GM12874 (cell line): ENCODE measurements around the gene PLA2G3.

Source experiments
- TF ChIP-seq, protein P1 (sequence below): IDR thresholded peaks from 2 replicates; pipeline ENCODE4 v1.5.1; 2011; ENCODE audit warnings: low read depth, mild to moderate bottlenecking, control low read depth, low read length, moderate library complexity; ENCODE audit not compliant: insufficient read depth

The PLA2G3 gene, protein sequence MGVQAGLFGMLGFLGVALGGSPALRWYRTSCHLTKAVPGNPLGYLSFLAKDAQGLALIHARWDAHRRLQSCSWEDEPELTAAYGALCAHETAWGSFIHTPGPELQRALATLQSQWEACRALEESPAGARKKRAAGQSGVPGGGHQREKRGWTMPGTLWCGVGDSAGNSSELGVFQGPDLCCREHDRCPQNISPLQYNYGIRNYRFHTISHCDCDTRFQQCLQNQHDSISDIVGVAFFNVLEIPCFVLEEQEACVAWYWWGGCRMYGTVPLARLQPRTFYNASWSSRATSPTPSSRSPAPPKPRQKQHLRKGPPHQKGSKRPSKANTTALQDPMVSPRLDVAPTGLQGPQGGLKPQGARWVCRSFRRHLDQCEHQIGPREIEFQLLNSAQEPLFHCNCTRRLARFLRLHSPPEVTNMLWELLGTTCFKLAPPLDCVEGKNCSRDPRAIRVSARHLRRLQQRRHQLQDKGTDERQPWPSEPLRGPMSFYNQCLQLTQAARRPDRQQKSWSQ

DNA sequence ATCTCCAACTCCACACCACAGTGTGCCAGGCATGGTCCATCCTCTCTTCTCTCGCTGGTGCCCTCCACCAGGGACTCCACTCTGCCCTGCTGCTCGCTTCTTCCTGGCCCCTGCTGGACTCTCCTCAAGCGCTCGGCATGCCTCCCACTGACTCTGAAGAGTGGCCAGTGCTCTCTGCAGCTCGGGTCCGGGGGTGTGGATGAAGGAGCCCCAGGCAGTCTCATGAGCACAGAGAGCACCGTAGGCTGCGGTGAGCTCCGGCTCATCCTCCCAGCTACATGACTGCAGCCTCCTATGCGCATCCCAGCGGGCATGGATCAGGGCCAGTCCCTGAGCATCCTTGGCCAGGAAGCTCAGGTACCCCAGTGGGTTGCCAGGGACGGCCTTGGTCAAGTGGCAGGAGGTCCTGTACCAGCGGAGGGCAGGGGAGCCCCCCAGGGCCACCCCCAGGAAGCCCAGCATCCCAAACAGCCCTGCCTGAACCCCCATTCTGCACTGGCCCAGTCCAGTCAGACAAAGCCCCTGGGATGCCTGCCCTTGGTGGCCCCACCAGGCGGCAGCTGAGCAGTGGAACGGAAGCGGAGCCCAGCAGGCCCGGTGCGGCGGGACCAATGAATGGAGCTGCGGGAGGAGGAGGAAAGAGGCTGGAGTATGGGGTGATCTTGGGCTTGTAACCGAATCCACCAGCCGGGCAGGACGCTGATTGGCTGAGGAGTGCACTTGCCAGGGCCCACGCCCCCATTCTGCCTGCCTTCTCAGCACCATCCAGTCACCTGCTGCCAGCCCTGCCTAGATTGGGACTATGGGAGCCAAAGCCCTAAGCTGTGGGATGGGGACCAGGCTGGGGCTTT, at the start of gene PLA2G3:
TSS of gene PLA2G3 (minus strand) at position 643 of the 851 bp plus-strand sequence. CDS start at position 489, 154 bp downstream.
- TF ChIP-seq, protein P1, sequence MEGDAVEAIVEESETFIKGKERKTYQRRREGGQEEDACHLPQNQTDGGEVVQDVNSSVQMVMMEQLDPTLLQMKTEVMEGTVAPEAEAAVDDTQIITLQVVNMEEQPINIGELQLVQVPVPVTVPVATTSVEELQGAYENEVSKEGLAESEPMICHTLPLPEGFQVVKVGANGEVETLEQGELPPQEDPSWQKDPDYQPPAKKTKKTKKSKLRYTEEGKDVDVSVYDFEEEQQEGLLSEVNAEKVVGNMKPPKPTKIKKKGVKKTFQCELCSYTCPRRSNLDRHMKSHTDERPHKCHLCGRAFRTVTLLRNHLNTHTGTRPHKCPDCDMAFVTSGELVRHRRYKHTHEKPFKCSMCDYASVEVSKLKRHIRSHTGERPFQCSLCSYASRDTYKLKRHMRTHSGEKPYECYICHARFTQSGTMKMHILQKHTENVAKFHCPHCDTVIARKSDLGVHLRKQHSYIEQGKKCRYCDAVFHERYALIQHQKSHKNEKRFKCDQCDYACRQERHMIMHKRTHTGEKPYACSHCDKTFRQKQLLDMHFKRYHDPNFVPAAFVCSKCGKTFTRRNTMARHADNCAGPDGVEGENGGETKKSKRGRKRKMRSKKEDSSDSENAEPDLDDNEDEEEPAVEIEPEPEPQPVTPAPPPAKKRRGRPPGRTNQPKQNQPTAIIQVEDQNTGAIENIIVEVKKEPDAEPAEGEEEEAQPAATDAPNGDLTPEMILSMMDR, result no peak

DNA sequence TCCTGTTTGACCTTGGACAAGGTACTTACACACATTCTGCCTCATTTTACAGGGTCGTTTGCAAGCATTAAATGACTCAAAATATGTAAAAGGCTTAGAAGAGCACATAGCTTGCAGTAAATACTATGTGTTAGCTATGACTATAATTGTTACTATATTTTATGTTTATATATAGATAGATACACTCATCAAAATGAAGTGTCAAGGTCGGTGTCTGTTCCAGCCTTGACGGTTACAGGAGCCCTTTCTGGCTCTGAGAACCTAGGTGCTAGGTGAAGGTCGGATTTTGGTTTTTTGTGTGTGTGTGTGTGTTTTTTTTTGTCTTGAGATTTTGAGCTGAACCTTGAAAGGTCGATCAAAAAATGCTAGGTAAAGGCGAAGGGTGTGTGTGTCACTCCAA, 47.3 kb upstream of the PLA2G3 start:
- TF ChIP-seq, protein P1, result no peak

DNA sequence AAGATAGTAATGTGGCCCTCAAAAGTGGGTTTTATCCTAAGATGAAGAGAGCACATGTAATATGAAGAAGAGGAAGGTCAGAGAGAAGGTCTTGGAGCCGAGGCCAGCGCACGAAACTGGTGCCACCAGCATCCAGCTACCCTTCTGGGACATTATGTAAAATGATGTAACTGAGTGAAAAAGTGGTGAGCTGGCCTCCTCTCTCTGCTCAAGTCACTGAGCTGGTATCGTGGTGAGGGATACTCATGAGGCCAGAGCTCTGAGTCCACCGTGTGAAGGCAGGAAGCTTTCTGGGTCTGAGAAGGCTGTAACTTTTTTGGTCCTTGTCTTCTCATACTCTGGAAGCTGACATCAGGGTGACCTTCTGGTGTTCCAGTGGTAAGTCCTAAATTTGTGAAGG, 44.7 kb upstream of the PLA2G3 start:
- TF ChIP-seq, protein P1, result no peak

DNA sequence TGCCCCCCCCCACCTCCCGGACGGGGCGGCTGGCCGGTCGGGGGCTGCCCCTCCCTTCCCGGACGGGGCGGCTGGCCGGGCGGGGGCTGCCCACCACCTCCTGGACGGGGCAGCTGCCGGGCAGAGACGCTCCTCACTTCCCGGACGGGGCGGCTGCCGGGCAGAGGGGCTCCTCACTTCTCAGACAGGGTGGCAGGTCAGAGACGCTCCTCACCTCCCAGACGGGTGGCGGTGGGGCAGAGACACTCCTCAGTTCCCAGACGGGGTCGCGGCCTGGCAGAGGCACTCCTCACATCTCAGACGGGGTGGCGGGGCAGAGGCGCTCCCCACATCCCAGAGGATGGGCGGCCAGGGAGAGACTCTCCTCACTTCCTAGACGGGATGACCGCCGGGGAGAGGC, 43.7 kb upstream of the PLA2G3 start:
- TF ChIP-seq, protein P1, result no peak

DNA sequence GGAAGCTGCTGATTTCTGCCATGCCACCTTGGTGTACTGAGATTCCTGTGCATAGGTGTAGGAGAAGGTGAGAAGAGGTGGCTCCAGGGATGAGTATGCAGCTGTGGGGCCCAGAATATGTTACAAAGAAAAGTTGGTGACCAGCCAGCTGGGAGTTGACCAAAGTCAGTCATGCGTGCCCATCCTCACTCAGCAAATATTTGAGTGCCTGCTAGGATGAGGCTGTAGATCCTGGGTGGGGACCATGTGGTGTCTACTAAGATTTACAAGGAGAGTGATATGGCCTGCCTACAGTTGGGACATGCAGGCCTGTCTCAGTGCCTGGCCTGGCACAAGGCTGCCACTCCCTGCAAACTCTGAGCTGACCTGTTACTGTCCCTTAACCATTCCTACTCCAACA, 39.0 kb upstream of the PLA2G3 start:
- TF ChIP-seq, protein P1, result no peak

DNA sequence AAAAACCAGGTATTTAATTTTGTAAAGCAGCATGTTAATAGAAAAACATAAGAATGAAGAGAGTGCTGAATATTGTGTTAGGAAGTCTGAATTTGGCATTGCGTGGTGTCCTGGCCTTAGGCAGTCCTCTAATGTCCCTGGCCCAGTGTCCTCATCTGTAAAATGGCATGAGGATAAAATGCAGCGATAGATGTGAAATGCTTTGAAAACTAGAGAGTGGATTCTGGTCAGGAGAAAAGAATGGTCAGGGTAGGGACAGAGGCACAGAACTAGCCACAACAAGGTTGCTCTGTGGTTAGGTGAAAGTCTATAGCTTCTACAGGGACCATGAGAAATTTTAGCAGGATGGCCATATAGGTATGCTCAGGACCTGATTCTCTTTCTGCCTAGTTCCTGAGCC, 38.6 kb upstream of the PLA2G3 start:
- TF ChIP-seq, protein P1, result no peak
